Panc1 (cell line): Measurements from ENCODE around the gene LRRN4CL.
"Not testable (repeated sequence)": the region's sequence is repeated elsewhere in the genome, so short reads cannot be mapped to it uniquely, and the experiment has no call there.

Experiments used
- POLR2AphosphoS5 ChIP-seq: IDR thresholded peaks from 2 replicates; pipeline ENCODE4 v1.6.1; 2012; ENCODE audit warnings: mild to moderate bottlenecking, low read depth, low read length, moderate library complexity
- SIN3A ChIP-seq: IDR thresholded peaks from 2 replicates; pipeline ENCODE4 v1.6.1; 2012; ENCODE audit warnings: low read depth, mild to moderate bottlenecking, low read length, moderate library complexity, borderline replicate concordance; ENCODE audit not compliant: insufficient read depth
- TF ChIP-seq, protein P1 (sequence below): fragments of 450-650 bp; IDR thresholded peaks from 2 replicates; pipeline ENCODE4 v1.5.1; 2017; ENCODE audit warnings: mild to moderate bottlenecking

- TF ChIP-seq, protein P1, sequence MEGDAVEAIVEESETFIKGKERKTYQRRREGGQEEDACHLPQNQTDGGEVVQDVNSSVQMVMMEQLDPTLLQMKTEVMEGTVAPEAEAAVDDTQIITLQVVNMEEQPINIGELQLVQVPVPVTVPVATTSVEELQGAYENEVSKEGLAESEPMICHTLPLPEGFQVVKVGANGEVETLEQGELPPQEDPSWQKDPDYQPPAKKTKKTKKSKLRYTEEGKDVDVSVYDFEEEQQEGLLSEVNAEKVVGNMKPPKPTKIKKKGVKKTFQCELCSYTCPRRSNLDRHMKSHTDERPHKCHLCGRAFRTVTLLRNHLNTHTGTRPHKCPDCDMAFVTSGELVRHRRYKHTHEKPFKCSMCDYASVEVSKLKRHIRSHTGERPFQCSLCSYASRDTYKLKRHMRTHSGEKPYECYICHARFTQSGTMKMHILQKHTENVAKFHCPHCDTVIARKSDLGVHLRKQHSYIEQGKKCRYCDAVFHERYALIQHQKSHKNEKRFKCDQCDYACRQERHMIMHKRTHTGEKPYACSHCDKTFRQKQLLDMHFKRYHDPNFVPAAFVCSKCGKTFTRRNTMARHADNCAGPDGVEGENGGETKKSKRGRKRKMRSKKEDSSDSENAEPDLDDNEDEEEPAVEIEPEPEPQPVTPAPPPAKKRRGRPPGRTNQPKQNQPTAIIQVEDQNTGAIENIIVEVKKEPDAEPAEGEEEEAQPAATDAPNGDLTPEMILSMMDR = not testable (repeated sequence)
- TF ChIP-seq POLR2AphosphoS5, SIN3A: not testable (repeated sequence)
Measured at GRCh38 chr11:62693624-62694023, 4.3 kb upstream of the LRRN4CL start.
